IPS-20b (cell line): ENCODE results near the gene ABHD12.

Source experiments
- H3K27ac ChIP-seq: one replicate; pipeline ENCODE4 v1.5.1; 2013; ENCODE audit warnings: low read length
- H3K27me3 ChIP-seq: 2 replicates; pipeline ENCODE4 v1.6.1; 2013; ENCODE audit warnings: mild to moderate bottlenecking, low read length, inconsistent platforms; ENCODE audit not compliant: insufficient read depth
- H3K36me3 ChIP-seq: 2 replicates; pipeline ENCODE4 v1.6.1; 2013; ENCODE audit warnings: low read depth, mild to moderate bottlenecking, inconsistent platforms, low read length, moderate library complexity; ENCODE audit not compliant: insufficient read depth
- H3K4me1 ChIP-seq: 2 replicates; pipeline ENCODE4 v1.6.1; 2013; ENCODE audit warnings: mild to moderate bottlenecking, control low read depth, inconsistent platforms, low read length, moderate library complexity; ENCODE audit not compliant: insufficient read depth
- H3K4me3 ChIP-seq: 2 replicates; pipeline ENCODE4 v1.5.1; 2013; ENCODE audit warnings: mild to moderate bottlenecking, low read length, inconsistent platforms
- H3K9ac ChIP-seq: 2 replicates; pipeline ENCODE4 v1.6.1; 2013; ENCODE audit warnings: low read depth, mild to moderate bottlenecking, inconsistent platforms, low read length, moderate library complexity
- H3K9me3 ChIP-seq: 2 replicates; pipeline ENCODE4 v1.6.1; 2013; ENCODE audit warnings: mild to moderate bottlenecking, low read depth, low read length, inconsistent platforms; ENCODE audit not compliant: insufficient read depth

Gene ABHD12

DNA sequence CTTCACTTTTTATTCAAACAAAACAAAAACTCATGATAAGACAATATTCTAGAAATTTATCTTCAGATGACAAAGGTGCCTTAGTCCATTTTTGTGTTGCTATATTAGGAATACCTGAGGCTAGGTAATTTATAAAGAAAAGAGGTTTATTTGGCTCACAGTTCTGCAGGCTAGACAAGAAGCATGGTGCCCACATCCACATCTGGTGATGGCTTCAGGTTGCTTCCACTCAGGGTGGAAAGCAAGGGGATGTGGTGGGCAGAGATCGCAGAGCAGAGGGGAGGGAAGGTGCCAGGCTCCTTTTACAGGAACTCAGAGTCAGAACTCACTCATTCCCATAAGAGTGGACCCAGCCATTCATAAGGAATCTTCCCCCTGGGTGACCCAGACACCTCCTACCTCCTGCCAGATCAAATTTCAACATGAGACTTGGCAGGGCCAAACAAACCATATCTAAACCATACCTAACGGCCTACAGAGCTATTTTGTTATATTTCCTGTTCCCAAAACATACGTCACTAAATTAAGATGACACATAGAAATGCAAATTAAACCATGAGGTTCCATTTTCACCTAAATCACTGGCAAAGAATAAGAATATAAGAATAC lies 26.4 kb downstream of the ABHD12 start:
- H3K4me1 ChIP-seq = peaks cover 22% of the 10 kb centered on the region; the same call in 1 of the 2 replicates
- no peaks in the 10 kb centered on the region for H3K27me3 ChIP-seq
- 0 out of 2 replicates have a peak overlapping the region, but pooled peaks have one; percentile 6 for H3K4me3 ChIP-seq
- H3K27ac ChIP-seq = no peak overlapping the region
- no peak overlapping the region for H3K9ac ChIP-seq
- H3K9me3 ChIP-seq = no peaks in the 10 kb centered on the region
- no peaks in the 10 kb centered on the region for H3K36me3 ChIP-seq

DNA sequence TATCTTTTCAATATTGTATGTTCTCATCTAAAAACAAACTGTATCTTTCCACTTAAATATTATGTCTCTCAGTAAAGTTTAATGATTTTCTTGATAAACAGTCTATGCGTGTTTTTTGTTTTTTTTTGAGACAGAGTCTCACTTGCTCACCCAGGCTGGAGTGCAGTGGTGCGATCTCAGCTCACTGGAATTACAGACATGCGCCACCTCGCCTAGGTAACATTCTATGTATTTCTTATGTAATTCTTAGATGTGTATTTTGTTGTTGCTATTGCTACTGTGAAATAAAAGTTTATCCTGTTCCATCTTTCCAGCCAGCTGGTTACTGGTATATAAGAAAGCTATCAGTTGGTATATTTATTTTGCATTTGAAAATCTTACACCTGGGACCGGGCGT lies 29.4 kb downstream of the ABHD12 start:
- no peak overlapping the region for H3K9ac ChIP-seq
- no peaks in the 10 kb centered on the region for H3K9me3 ChIP-seq
- H3K4me1 ChIP-seq = peaks cover 38% of the 10 kb centered on the region; the same call in 1 of the 2 replicates

DNA sequence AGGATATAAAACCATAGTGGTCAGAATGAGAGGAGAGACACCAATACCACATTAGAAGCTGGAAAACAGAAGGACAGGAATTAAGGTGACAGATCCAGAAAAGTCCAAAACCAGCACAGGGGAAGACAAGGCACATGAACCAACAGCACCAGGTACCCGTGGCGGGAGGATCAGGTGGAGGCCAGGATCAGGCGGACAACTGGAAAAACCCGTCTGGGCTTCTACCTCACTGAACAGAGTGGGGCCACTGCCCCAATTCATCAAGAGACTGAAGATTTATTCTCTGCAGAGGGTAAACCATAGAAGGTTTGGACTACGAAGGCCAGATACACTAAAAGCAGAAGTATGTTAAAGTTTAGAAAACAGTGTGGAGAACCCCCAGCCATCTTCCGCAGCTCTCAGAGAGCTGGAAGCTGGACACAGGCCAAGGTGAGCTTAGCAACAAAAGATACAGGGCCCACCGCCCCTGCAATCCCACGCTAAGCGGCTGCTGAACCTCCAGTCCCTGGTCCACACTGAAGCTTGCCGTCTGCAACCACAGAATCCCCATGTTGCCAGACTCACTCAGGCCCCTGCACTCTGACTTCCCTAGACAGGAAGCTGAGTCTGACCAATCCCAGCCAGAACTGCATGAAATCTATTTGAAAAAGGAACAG lies 29.9 kb downstream of the ABHD12 start:
- peaks cover 43% of the 10 kb centered on the region for H3K4me1 ChIP-seq
- no peak overlapping the region for H3K27ac ChIP-seq
- no peaks in the 10 kb centered on the region for H3K36me3 ChIP-seq
- H3K9me3 ChIP-seq = no peaks in the 10 kb centered on the region
- H3K4me3 ChIP-seq = no peak overlapping the region
- no peak overlapping the region for H3K9ac ChIP-seq
- no peaks in the 10 kb centered on the region for H3K27me3 ChIP-seq

More for the DNA sequence above, 29.4 kb downstream of the ABHD12 start:
- Histone ChIP-seq H3K27me3 (no peaks in the 10 kb centered on the region), H3K27ac (no peak overlapping the region), H3K4me3 (no peak overlapping the region), H3K36me3 (no peaks in the 10 kb centered on the region)

DNA sequence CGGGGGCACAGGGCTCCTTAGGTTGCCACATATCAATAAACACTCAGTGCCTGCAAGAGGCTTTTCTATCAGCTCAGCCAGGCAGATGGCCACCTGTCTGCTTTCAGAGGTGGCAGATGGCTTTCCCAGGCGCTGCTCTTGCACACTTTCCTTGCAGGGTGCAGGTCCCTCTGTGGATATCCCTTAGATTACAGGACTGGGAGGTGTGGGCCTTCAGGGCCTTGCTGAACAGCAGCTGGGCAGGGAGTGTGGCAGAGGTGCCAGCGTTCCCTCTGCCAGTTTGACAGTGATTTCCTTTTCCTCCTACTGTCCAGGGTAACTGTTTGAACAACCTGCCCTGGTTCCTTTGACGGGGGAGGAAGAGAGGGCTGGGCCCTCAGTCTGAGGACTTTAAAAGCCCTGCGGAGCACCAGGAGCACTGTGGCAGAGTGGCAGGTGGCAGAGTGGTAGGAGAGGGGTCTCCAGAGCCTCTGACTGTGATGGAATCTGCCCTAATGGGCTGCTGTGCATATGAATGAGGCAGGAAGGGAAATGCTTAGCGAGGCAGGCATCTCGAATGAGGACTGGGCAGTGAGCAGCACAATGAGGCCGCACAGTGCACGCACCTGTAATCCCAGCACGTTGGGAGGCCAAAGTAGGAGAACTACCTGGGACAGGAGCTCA lies 34.2 kb downstream of the ABHD12 start:
- H3K36me3 ChIP-seq = no peaks in the 10 kb centered on the region
- H3K9me3 ChIP-seq = no peaks in the 10 kb centered on the region
- H3K27me3 ChIP-seq = no peaks in the 10 kb centered on the region
- H3K27ac ChIP-seq = peak overlapping the region; percentile 68
- H3K4me3 ChIP-seq = peak overlapping the region; percentile 5; the same call in 1 of the 2 replicates
- peaks cover 47% of the 10 kb centered on the region for H3K4me1 ChIP-seq
- peak overlapping the region; percentile 60; the same call in 1 of the 2 replicates for H3K9ac ChIP-seq

- Histone ChIP-seq H3K9me3 (no peaks in the 10 kb centered on the region), H3K4me1 (peaks cover 47% of the 10 kb centered on the region)
These were observed 34.8 kb downstream of the ABHD12 start for GRCh38 chr20:25355866-25356265.

DNA sequence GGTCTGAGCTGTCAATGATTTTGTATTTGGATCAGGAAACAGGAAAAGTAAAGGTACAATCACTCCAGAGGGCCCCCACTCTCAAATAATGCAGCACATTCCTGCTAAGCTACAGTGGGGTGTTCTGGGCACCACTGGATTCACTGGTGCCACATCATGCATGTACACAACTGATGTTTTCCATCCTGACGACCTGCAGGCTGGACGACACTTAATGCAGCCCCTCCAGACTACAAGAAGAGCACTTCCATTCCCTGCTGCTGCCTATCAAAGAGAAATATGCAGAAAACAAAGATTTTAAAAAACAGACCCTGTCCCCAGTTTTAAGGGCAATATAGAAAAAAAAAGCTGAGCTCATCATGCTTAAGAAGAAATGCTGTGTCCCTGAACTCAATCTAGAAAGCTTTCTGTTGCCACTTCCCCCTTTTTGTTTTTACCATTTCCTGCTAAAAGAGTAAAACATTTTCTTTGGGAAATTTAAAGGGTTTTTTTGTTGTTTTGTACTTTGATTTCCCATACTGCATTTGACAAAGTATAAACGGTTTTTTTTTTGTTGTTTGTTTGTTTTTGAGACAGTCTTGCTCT lies 35.5 kb downstream of the ABHD12 start:
- Histone ChIP-seq H3K4me1 (peaks cover 46% of the 10 kb centered on the region), H3K9me3 (no peaks in the 10 kb centered on the region), H3K27ac (peak overlapping the region; percentile 32), H3K27me3 (no peaks in the 10 kb centered on the region), H3K4me3 (no peak overlapping the region), H3K36me3 (no peaks in the 10 kb centered on the region), H3K9ac (no peak overlapping the region)

More at GRCh38 chr20:25355866-25356265, 34.8 kb downstream of the ABHD12 start:
- H3K27ac ChIP-seq = peak overlapping the region; percentile 68
- no peaks in the 10 kb centered on the region for H3K36me3 ChIP-seq
- H3K4me3 ChIP-seq = peak overlapping the region; percentile 5; the same call in 1 of the 2 replicates
- no peaks in the 10 kb centered on the region for H3K27me3 ChIP-seq
- peak overlapping the region; percentile 26; the same call in 1 of the 2 replicates for H3K9ac ChIP-seq

- H3K27me3 ChIP-seq = no peaks in the 10 kb centered on the region
- peaks cover 46% of the 10 kb centered on the region for H3K4me1 ChIP-seq
- H3K9me3 ChIP-seq = no peaks in the 10 kb centered on the region
- no peak overlapping the region for H3K4me3 ChIP-seq
- peak overlapping the region; percentile 55 for H3K27ac ChIP-seq
- no peaks in the 10 kb centered on the region for H3K36me3 ChIP-seq
- H3K9ac ChIP-seq = no peak overlapping the region
These were observed 36.6 kb downstream of the ABHD12 start for GRCh38 chr20:25353747-25354705.

DNA sequence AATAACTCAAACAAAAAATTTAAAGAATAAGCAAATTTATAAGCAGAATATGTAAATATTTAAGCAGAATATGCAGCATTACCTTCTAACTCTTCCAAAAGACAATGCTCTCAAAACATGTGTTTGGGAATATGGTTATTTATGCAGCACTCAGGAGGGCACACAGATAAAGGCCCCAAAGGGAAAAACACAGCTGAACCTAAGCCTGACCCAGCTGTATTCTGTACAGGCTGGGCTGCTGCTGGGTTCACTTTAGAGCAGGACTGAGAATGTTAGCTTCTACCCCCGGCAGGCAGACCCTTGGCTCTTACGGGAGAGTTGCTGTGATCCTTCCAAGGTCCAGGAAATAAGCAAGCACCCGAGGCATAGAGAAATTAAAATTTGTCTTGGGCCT lies 37.3 kb downstream of the ABHD12 start:
- peaks cover 44% of the 10 kb centered on the region for H3K4me1 ChIP-seq
- H3K27ac ChIP-seq = peak overlapping the region; percentile 55
- H3K27me3 ChIP-seq = no peaks in the 10 kb centered on the region
- no peak overlapping the region for H3K4me3 ChIP-seq
- H3K9me3 ChIP-seq = no peaks in the 10 kb centered on the region
- H3K9ac ChIP-seq = no peak overlapping the region
- H3K36me3 ChIP-seq = no peaks in the 10 kb centered on the region

DNA sequence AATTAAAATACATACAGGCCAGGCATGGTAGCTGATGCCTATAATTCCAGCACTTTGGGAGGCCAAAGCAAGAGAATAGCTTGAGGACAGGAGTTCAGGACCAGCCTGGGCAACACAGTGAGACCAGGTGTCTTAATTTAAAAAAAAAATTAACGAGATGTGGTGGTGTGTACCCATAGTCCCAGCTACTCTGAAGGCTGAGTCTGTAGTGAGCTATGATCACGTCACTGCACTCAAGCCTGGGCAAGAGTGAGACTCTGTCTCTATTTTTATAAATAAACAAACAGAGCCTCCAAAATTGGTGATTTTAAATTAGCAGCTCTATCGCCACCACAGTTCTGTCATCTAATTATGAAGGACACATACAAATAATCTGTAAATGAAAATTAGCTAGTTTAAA lies 37.9 kb downstream of the ABHD12 start:
- H3K9ac ChIP-seq = no peak overlapping the region
- no peak overlapping the region for H3K4me3 ChIP-seq
- no peaks in the 10 kb centered on the region for H3K36me3 ChIP-seq
- H3K27me3 ChIP-seq = no peaks in the 10 kb centered on the region
- no peaks in the 10 kb centered on the region for H3K9me3 ChIP-seq
- no peak overlapping the region for H3K27ac ChIP-seq
- H3K4me1 ChIP-seq = peaks cover 42% of the 10 kb centered on the region

- H3K27me3 ChIP-seq = no peaks in the 10 kb centered on the region
- H3K27ac ChIP-seq = no peak overlapping the region
These were observed 39.6 kb downstream of the ABHD12 start for GRCh38 chr20:25351024-25351360.

DNA sequence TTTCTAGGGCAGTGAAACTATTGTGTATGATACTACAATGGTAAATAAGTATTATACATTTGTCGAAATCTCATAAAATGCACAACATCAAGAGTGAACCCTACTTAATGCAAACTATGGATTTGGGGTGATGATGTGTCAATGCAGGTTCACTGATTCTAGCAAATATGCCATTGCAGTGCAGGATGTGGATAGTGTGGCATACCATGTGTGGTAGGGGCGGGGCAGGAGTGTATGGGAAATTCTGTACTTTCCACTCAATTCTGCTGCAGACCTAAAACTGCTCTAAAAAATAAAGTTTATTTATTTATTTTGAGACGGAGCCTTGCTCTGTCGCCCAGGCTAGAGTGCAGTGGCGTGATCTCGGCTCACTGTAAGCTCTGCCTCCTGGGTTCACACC lies 44.3 kb downstream of the ABHD12 start:
- Histone ChIP-seq H3K9me3 (no peaks in the 10 kb centered on the region), H3K9ac (no peak overlapping the region), H3K4me1 (peaks cover 6% of the 10 kb centered on the region), H3K4me3 (no peak overlapping the region), H3K27ac (no peak overlapping the region), H3K27me3 (no peaks in the 10 kb centered on the region), H3K36me3 (no peaks in the 10 kb centered on the region)

More at GRCh38 chr20:25351024-25351360, 39.6 kb downstream of the ABHD12 start:
- no peaks in the 10 kb centered on the region for H3K9me3 ChIP-seq
- H3K4me3 ChIP-seq = no peak overlapping the region; the same call in 1 of the 2 replicates
- 0 out of 2 replicates have a peak overlapping the region, but pooled peaks have one; percentile 56 for H3K9ac ChIP-seq
- H3K4me1 ChIP-seq = peaks cover 27% of the 10 kb centered on the region
- H3K36me3 ChIP-seq = no peaks in the 10 kb centered on the region
